Right atrium auricular region (tissue), 2 donors: ENCODE measurements around the gene ARHGEF3. TPM values are rescaled to one million over a fixed set of nuclear protein-coding genes. Genes with fewer than 3 reads are reported as not detected.

ENCODE experiments used
- DNase-seq: peaks from one replicate; pipeline ENCODE4 v3.0.0-alpha.2; 2019; ENCODE audit warnings: low spot score
- H3K27ac ChIP-seq, 2 donors: fragments of 200-600 bp; sonication (generic); 1 replicate in 1 of 2; 2 replicates in 1 of 2; pipeline ENCODE4 v1.5.1; 2016 to 2019
- H3K27me3 ChIP-seq, 2 donors: fragments of 200-600 bp; sonication (generic); one replicate each; pipeline versions ENCODE4 v1.5.1 to v1.6.0; 2017 to 2019
- H3K36me3 ChIP-seq: fragments of 200-600 bp; sonication (generic); one replicate; pipeline ENCODE4 v1.5.1; 2016
- H3K4me1 ChIP-seq, 2 donors: fragments of 200-600 bp; sonication (generic); one replicate each; pipeline versions ENCODE4 v1.5.1 to v1.6.0; 2017 to 2019
- H3K4me3 ChIP-seq, 2 donors: fragments of 200-600 bp; sonication (generic); 1 replicate in 1 of 2; 2 replicates in 1 of 2; pipeline ENCODE4 v1.5.1; 2017 to 2019; ENCODE audit warnings: mild to moderate bottlenecking in 1 of 2, moderate library complexity in 1 of 2
- H3K9me3 ChIP-seq, 2 donors: fragments of 200-600 bp; sonication (generic); one replicate each; pipeline ENCODE4 v1.5.1; 2019
- CTCF ChIP-seq, 2 donors: fragments of 200-600 bp; sonication (generic); IDR thresholded peaks; one replicate each; pipeline ENCODE4 v1.5.1; 2019; ENCODE audit warnings: antibody characterized with exemption in 2 of 2
- total RNA-seq, 2 donors: library from RNA; depleted of rRNA; stranded (reverse); fragments of >200 nt; gene quantifications; one replicate each; pipeline ENCODE4 v1.1.0, GENCODE V29; 2016

The ARHGEF3 gene
- total RNA-seq, 2 donors from 2014 or later = 16.1 to 21.7 TPM

GRCh38 chr3:56789076-56789475 is 12.7 kb downstream of the ARHGEF3 start:
- Histone ChIP-seq H3K4me1 (peaks cover 0 to 75% of the 10 kb centered on the region in 2 donors), H3K27ac (peak overlapping the region; percentile 57 to 65), H3K4me3 (no peak overlapping the region), H3K36me3 (no peaks in the 10 kb centered on the region), H3K9me3 (no peaks in the 10 kb centered on the region), H3K27me3 (no peaks in the 10 kb centered on the region)
- no peak for TF ChIP-seq CTCF (IDR thresholded peaks at IDR 0.05)
- no peak for DNase-seq

- Histone ChIP-seq H3K4me3 (no peak overlapping the region), H3K36me3 (no peaks in the 10 kb centered on the region), H3K4me1 (peaks cover 0 to 81% of the 10 kb centered on the region in 2 donors), H3K27ac (peak overlapping the region; percentile 57 to 65), H3K9me3 (no peaks in the 10 kb centered on the region), H3K27me3 (no peaks in the 10 kb centered on the region)
- no peak for TF ChIP-seq CTCF (IDR thresholded peaks at IDR 0.05)
- DNase-seq = no peak
Observed at GRCh38 chr3:56788521-56788920, 13.2 kb downstream of the ARHGEF3 start.

GRCh38 chr3:56787784-56788256 is 13.9 kb downstream of the ARHGEF3 start:
- H3K36me3 ChIP-seq = no peaks in the 10 kb centered on the region
- peak overlapping the region; percentile 57 to 65 for H3K27ac ChIP-seq
- TF ChIP-seq CTCF (IDR thresholded peaks at IDR 0.05) = no peak
- peaks cover 0 to 88% of the 10 kb centered on the region in 2 donors for H3K4me1 ChIP-seq
- H3K4me3 ChIP-seq = no peak overlapping the region
- no peak for DNase-seq
- H3K27me3 ChIP-seq = no peaks in the 10 kb centered on the region
- H3K9me3 ChIP-seq = no peaks in the 10 kb centered on the region

GRCh38 chr3:56787258-56787775 is 14.4 kb downstream of the ARHGEF3 start:
- TF ChIP-seq CTCF (IDR thresholded peaks at IDR 0.05) = no peak
- Histone ChIP-seq H3K4me1 (peaks cover 0 to 92% of the 10 kb centered on the region in 2 donors), H3K4me3 (no peak overlapping the region), H3K36me3 (no peaks in the 10 kb centered on the region), H3K27me3 (no peaks in the 10 kb centered on the region), H3K9me3 (no peaks in the 10 kb centered on the region), H3K27ac (peak overlapping the region in 1 of 2 donors; percentile 65)
- DNase-seq = no peak

GRCh38 chr3:56785499-56785898 is 16.2 kb downstream of the ARHGEF3 start:
- Histone ChIP-seq H3K4me1 (peaks cover 0 to 83% of the 10 kb centered on the region in 2 donors), H3K9me3 (no peaks in the 10 kb centered on the region), H3K27me3 (no peaks in the 10 kb centered on the region), H3K27ac (peak overlapping the region in 1 of 2 donors; percentile 44), H3K36me3 (no peaks in the 10 kb centered on the region), H3K4me3 (no peak overlapping the region)
- no peak for DNase-seq
- TF ChIP-seq CTCF (IDR thresholded peaks at IDR 0.05) = no peak
